Measurements from ENCODE around the gene STX2. TPM values are rescaled to one million over a fixed set of nuclear protein-coding genes. Genes with fewer than 3 reads are reported as not detected.
"Not testable (repeated sequence)": the region's sequence is repeated elsewhere in the genome, so short reads cannot be mapped to it uniquely, and the experiment has no call there.

The STX2 gene
- total RNA-seq, 2 experiments from 2014 or later, result 13.4 to 14.1 TPM

DNA sequence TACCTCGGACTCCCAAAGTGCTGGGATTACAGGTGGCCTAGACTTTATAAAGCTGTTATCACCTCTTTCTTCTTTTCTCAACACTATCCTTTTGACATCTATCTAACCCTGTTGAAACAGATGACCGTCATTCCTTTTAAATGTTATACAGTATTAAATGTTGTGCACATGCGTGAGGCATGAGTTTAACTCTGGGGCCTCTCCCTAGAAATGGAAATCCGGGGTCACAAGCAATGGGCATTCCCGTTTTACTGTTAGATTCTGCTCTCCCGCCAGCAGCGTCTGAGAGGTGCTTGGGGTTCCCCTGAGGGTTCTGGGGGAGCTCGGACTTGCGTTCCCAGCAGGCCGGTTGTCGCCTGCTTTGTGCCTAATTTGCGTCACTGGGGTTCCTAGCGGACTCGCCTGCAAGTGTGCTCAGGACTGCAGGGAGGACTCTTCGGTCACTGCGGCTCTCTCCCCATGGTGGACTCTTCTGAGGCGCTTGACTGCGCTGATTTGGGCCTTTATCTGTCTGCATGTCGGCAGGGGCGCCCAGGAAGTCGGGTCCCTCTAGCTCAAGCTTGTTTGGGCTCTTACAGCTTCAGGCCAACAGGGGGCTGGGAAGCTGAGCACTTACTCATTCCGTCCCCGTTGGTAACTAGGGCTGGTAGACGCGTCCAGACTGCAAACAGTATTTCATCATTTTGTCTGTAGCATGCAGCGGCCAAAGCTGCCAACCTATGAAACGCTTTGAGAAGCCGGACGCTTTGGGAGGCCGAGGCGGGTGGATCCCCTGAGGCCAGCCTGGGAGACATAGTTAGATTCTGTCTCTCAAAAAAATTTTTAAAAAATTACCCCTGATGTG, 31.6 kb upstream of the STX2 start:
- no peaks in the 10 kb centered on the region for H3K27me3 Mint-ChIP-seq
- ChIA-PET POLR2A (interaction anchor here (0.8 to 1.8 kb wide), 6 partner anchors 11 to 1057 kb away, joined by 3 to 8 read pairs (median 4); no protein-coding TSS in a partner anchor), CTCF (interaction anchor here (1.3 to 2.0 kb wide), 3 partner anchors 32 to 50 kb away, joined by 3 to 11 read pairs (median 4); no protein-coding TSS in a partner anchor)
- peaks cover 56% of the 10 kb centered on the region for H3K4me1 ChIP-seq (ENCODE audit: insufficient read depth, low read length)
- no peaks in the 10 kb centered on the region for H3K27me3 ChIP-seq (ENCODE audit: control insufficient read depth in 1 of 2, insufficient read depth in 2 of 2, low read length in 2 of 2)
- peak overlapping the region; percentile 93 for H3K4me3 Mint-ChIP-seq
- peak overlapping the region; percentile 95 for H3K27ac Mint-ChIP-seq
- intact Hi-C loops (cut with DNase I, micrococcal nuclease), result loop anchor here (1.0 to 10.0 kb wide), 3 partner anchors 31 to 1064 kb away; partner anchors contain the start of genes SFSWAP (in 1 of the 2) and STX2 (in 1 of the 2)
- H3K36me3 Mint-ChIP-seq (ENCODE audit: low read depth), result peaks cover 38% of the 10 kb centered on the region
- H3K4me1 Mint-ChIP-seq (ENCODE audit: low read depth), result peaks cover 67% of the 10 kb centered on the region
- H3K9me3 Mint-ChIP-seq, result no peaks in the 10 kb centered on the region
- TF ChIP-seq, protein P1, sequence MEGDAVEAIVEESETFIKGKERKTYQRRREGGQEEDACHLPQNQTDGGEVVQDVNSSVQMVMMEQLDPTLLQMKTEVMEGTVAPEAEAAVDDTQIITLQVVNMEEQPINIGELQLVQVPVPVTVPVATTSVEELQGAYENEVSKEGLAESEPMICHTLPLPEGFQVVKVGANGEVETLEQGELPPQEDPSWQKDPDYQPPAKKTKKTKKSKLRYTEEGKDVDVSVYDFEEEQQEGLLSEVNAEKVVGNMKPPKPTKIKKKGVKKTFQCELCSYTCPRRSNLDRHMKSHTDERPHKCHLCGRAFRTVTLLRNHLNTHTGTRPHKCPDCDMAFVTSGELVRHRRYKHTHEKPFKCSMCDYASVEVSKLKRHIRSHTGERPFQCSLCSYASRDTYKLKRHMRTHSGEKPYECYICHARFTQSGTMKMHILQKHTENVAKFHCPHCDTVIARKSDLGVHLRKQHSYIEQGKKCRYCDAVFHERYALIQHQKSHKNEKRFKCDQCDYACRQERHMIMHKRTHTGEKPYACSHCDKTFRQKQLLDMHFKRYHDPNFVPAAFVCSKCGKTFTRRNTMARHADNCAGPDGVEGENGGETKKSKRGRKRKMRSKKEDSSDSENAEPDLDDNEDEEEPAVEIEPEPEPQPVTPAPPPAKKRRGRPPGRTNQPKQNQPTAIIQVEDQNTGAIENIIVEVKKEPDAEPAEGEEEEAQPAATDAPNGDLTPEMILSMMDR (IDR thresholded peaks at IDR 0.05), result peak; percentile 52
- peaks cover 0 to 10% of the 10 kb centered on the region in 2 experiments for H3K9me3 ChIP-seq (ENCODE audit: control insufficient read depth in 1 of 2, insufficient read depth in 1 of 2, low read length in 2 of 2)
- ATAC-seq (ENCODE audit: poor library complexity) (peak; percentile 50), DNase-seq (peak; percentile 39 to 88 (median 54))
- H3K36me3 ChIP-seq (ENCODE audit: insufficient read depth, low read length), result peaks cover 28% of the 10 kb centered on the region
- peak overlapping the region; percentile 73 for H3K4me3 ChIP-seq (ENCODE audit: low read length)
- H3K27ac ChIP-seq (ENCODE audit: low read depth in 1 of 2, low read length in 2 of 2), result peak overlapping the region; percentile 79 to 89

DNA sequence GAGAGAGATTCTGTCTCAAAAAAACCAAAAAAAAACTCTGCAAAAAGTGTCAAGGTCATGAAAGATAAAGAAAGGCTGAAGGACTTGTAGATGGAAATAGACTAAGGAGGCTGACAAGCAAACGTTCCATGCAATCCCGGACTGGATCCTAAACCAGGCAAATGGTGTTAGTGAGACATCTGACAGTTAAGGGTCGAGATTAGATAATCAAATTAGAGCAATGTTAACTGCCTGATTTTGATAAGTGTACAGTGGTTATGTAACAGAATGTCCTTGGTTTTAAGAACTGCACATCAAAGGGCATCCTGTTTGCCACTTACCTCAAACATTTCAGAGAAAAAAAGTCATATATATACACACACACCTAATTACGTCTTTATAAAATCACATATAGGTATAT, 29.4 kb upstream of the STX2 start:
- Histone ChIP-seq H3K27ac (ENCODE audit: low read depth in 1 of 2, low read length in 2 of 2) (peak overlapping the region; percentile 29 to 75), H3K27me3 (ENCODE audit: control insufficient read depth in 1 of 2, insufficient read depth in 2 of 2, low read length in 2 of 2) (no peaks in the 10 kb centered on the region), H3K9me3 (ENCODE audit: control insufficient read depth in 1 of 2, insufficient read depth in 1 of 2, low read length in 2 of 2) (peaks cover 0 to 10% of the 10 kb centered on the region in 2 experiments), H3K36me3 (ENCODE audit: insufficient read depth, low read length) (peaks cover 6% of the 10 kb centered on the region), H3K4me3 (ENCODE audit: low read length) (no peak overlapping the region), H3K4me1 (ENCODE audit: insufficient read depth, low read length) (peaks cover 46% of the 10 kb centered on the region)
- ChIA-PET POLR2A (interaction anchor here (1.1 to 1.3 kb wide), 2 partner anchors 30 to 31 kb away, joined by 3 to 4 read pairs; partner anchors contain the start of gene STX2), CTCF (no interaction called here)
- ATAC-seq (ENCODE audit: poor library complexity), result peak; percentile 31
- peak overlapping the region; percentile 44 for H3K4me3 Mint-ChIP-seq
- H3K36me3 Mint-ChIP-seq (ENCODE audit: low read depth), result peaks cover 16% of the 10 kb centered on the region
- DNase-seq, result peak in 4 of 14 experiments; percentile 15 to 81 (median 68)
- H3K27ac Mint-ChIP-seq, result peak overlapping the region; percentile 95
- no peaks in the 10 kb centered on the region for H3K27me3 Mint-ChIP-seq
- H3K4me1 Mint-ChIP-seq (ENCODE audit: low read depth), result peaks cover 47% of the 10 kb centered on the region
- no peaks in the 10 kb centered on the region for H3K9me3 Mint-ChIP-seq
- TF ChIP-seq, protein P1 (IDR thresholded peaks at IDR 0.05), result no peak
- intact Hi-C loops (cut with DNase I, micrococcal nuclease), result no loop called here

DNA sequence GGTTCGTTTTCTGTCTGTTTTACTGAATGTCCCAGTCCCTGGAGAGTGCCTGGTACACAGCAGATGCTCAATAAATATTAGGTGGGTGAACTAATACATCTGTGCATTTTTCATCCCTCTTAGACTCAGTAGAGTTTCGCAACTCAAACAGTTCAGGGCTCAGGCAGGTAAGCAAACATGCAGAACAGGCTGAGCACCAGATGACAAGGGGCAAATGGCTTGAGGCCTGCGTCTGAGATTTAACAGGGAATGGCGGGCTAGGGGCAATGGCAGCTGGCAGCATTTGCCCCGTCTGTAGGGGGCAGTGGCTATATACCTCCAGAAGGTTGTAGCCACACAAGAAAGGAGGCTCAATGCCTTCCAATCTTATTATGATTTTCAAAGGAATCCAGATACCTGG, 24.2 kb upstream of the STX2 start:
- ATAC-seq (ENCODE audit: poor library complexity) (no peak), DNase-seq (no peak)
- peaks cover 12% of the 10 kb centered on the region for H3K4me1 ChIP-seq (ENCODE audit: insufficient read depth, low read length)
- H3K27ac ChIP-seq (ENCODE audit: low read depth in 1 of 2, low read length in 2 of 2), result no peak overlapping the region
- no peaks in the 10 kb centered on the region for H3K9me3 Mint-ChIP-seq
- H3K4me3 Mint-ChIP-seq, result no peak overlapping the region
- no peaks in the 10 kb centered on the region for H3K27me3 Mint-ChIP-seq
- H3K36me3 ChIP-seq (ENCODE audit: insufficient read depth, low read length), result no peaks in the 10 kb centered on the region
- H3K4me1 Mint-ChIP-seq (ENCODE audit: low read depth), result peaks cover 12% of the 10 kb centered on the region
- POLR2A ChIA-PET, result no interaction called here
- CTCF ChIA-PET, result no interaction called here
- H3K36me3 Mint-ChIP-seq (ENCODE audit: low read depth), result no peaks in the 10 kb centered on the region
- intact Hi-C loops (cut with DNase I, micrococcal nuclease), result no loop called here
- H3K9me3 ChIP-seq (ENCODE audit: control insufficient read depth in 1 of 2, insufficient read depth in 1 of 2, low read length in 2 of 2), result peaks cover 0 to 5% of the 10 kb centered on the region in 2 experiments
- H3K4me3 ChIP-seq (ENCODE audit: low read length), result no peak overlapping the region
- no peaks in the 10 kb centered on the region for H3K27me3 ChIP-seq (ENCODE audit: control insufficient read depth in 1 of 2, insufficient read depth in 2 of 2, low read length in 2 of 2)
- H3K27ac Mint-ChIP-seq, result no peak overlapping the region
- TF ChIP-seq, protein P1 (IDR thresholded peaks at IDR 0.05), result no peak

DNA sequence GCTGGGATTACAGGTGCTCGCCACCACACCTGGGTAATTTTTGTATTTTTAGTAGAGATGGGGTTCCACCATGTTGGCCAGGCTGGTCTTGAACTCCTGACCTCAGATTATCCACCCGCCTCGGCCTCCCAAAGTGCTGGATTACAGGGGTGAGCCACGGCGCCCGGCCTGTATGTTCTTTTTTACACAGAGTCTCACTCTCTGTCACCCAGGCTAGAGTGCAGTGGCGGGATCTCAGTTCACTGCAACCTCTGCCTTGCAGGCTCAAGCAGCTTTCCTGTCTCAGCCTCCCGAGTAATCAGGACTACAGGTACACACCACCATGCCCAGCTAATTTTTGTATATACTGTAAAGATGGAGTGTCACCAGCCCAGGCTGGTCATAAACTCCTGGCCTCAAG, 23.7 kb upstream of the STX2 start:
- ATAC-seq (ENCODE audit: poor library complexity); H3K4me3 Mint-ChIP-seq; POLR2A ChIA-PET; CTCF ChIA-PET; H3K9me3 ChIP-seq (ENCODE audit: control insufficient read depth in 1 of 2, insufficient read depth in 1 of 2, low read length in 2 of 2); H3K9me3 Mint-ChIP-seq; intact Hi-C loops (cut with DNase I, micrococcal nuclease); H3K36me3 ChIP-seq (ENCODE audit: insufficient read depth, low read length); H3K27me3 Mint-ChIP-seq; H3K4me3 ChIP-seq (ENCODE audit: low read length); DNase-seq; H3K27me3 ChIP-seq (ENCODE audit: control insufficient read depth in 1 of 2, insufficient read depth in 2 of 2, low read length in 2 of 2); H3K4me1 Mint-ChIP-seq (ENCODE audit: low read depth); H3K4me1 ChIP-seq (ENCODE audit: insufficient read depth, low read length); H3K27ac ChIP-seq (ENCODE audit: low read depth in 1 of 2, low read length in 2 of 2); H3K27ac Mint-ChIP-seq; H3K36me3 Mint-ChIP-seq (ENCODE audit: low read depth): not testable (repeated sequence)
